Measurements from ENCODE around the gene PPDPF.

- no peak for TF ChIP-seq POLR2AphosphoS5 (IDR thresholded peaks at IDR 0.05; ENCODE audit: low read depth)
- TF ChIP-seq CTCF (IDR thresholded peaks at IDR 0.05; ENCODE audit: insufficient read depth, low read length): no peak
- TF ChIP-seq SPI1 (IDR thresholded peaks at IDR 0.05; ENCODE audit: borderline replicate concordance, low read depth): no peak
- TF ChIP-seq REST (IDR thresholded peaks at IDR 0.05; ENCODE audit: insufficient replicate concordance, low read depth): no peak
Measured at GRCh38 chr20:63494420-63495166, 26.0 kb upstream of the PPDPF start.

All from HL-60 (cell line).